AG10803 (cell line): ENCODE measurements around the gene MCTP2.
A peak's percentile ranks its signal among the peaks of the same experiment; 100 is the strongest.

Source experiments
- DNase-seq: peaks from one replicate; pipeline ENCODE4 v3.0.0; 2010; ENCODE audit warnings: low read depth
- H3K4me3 ChIP-seq: 2 replicates; pipeline ENCODE4 v1.5.1; 2011; ENCODE audit warnings: mild to moderate bottlenecking, low read length, control low read depth
- CTCF ChIP-seq: conservative IDR thresholded peaks from 2 replicates; pipeline ENCODE4 v1.5.1; 2011; ENCODE audit warnings: mild to moderate bottlenecking, low read length, control low read depth, inconsistent platforms

Gene MCTP2

GRCh38 chr15:94259863-94260262, 28.5 kb downstream of the MCTP2 start:
- DNase-seq, result no peak
- no peak for TF ChIP-seq CTCF
- H3K4me3 ChIP-seq, result no peak overlapping the region

DNA sequence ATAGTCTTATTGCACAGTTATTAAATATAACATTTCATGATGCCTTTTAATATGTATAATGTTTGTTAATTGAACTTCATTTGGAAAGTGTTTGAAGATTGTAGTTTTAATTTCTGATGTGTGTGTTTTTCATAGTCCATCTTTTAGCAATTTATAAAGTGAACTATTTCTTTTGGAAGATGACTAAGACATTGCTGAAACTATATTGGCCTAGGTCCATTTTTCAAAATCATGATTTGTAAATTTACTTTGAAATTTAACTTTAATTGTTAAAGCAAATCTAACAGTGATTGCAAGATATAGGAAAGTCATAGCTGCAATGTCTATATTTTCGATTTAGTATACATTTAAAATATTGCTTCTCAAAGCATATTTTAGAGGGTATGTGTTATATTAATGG, 30.8 kb downstream of the MCTP2 start:
- no peak overlapping the region for H3K4me3 ChIP-seq
- no peak for DNase-seq
- TF ChIP-seq CTCF, result no peak

DNA sequence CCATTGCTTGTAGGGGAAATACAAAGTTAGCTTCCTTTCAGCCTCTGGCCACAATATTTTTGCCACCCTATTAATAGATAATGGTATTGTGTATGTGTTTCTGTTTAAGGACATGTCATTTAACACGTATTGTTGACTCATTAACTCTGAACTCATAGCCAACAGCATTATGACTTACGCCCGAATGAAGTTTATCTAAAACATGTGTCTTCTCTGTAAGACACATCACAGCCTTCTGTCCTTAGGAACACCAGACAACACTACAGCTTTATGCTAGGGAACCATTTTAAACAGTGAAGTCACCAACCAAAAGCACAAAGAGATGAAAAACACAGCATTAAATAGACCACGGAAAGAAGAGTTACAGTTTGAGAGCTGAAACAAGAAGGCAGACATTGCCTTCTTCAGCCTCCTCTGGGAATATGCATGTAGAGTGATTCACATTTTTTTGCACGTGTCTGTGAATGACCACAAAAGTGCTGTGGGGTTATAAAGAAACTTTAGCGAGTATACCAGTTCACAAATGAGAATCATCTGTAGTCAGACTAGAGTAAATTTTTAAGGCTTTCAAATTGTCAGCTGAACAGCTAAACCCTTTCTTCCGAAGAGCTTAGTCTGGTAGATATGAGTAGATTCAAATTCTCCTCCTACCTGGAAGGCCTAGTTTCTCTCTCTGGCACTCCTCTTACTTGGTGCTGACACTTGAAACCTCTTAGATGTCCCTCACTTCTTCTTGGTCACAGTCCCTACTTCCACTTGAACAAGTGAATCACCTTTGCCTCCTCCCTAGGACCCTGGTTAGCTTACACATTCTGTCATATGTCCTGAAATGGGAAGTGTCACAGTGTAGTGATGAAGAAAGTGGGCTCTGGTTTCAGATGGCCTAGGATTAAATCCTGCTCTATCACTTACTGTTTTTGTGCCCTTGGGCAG, 32.2 kb downstream of the MCTP2 start:
- TF ChIP-seq CTCF, result no peak
- DNase-seq, result peak; percentile 81
- no peak overlapping the region for H3K4me3 ChIP-seq

DNA sequence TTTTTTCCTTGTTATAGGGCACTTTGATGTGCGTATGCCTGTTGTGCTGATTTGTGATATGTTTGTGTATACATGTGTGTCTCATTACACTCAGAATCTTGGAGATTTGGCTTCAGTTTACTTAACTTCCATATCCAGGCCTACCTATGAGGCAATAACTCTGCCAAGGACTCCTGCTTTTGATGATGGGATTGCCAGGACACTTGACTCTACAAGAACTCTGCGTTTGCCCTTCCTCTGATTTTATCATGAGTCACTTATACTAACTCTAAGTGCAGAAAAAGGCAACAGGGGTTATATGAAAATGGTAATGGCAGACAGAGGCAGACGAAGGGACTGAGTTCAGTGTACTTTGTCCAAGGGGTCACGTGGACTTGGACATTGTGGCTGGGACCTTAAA, 33.6 kb downstream of the MCTP2 start:
- TF ChIP-seq CTCF, result no peak
- no peak overlapping the region for H3K4me3 ChIP-seq
- DNase-seq, result no peak

- H3K4me3 ChIP-seq, result no peak overlapping the region
- no peak for TF ChIP-seq CTCF
- DNase-seq, result no peak
Measured at GRCh38 chr15:94265982-94266381, 34.6 kb downstream of the MCTP2 start.

DNA sequence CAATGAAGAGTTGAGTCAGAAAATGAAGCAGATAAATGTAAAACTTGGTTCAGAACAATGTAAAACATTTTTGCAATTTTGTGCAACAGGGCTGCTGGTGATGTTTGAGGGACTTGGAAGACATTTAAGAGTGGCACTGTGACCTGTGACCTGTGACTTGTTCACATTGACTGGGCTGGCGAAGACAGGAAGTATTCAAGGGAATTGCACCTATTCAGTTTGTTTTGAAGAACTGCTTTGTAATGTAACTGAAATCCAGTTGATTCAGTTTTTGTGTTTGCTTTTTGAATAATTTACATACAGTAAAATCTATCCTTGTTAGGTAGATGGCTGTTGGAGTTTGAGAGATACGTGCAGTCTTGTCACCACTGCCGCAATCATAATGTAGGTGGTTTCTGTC, 35.4 kb downstream of the MCTP2 start:
- TF ChIP-seq CTCF, result no peak
- no peak overlapping the region for H3K4me3 ChIP-seq
- no peak for DNase-seq

DNA sequence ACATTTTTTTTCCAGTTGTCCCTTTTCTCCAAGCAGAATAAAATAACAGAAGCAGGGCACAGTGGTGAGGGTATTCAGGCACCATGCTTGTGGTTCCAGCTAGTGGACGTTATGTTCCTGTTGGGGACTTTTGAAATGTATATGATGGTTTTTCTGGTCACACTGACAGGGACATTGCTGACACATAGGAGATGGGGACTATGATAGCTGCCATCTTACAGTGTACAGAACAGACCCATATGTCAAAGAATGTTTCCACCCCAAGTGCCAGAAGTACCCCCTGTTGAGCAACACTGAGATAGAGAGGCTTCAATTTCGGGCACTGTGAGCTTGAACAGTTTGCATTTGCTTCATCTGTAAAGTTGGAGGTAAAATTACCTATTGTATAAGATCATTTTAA, 38.6 kb downstream of the MCTP2 start:
- TF ChIP-seq CTCF, result no peak
- no peak overlapping the region for H3K4me3 ChIP-seq
- no peak for DNase-seq
